Type B pancreatic cell (in vitro differentiated cells): ENCODE measurements around the gene NXPH2. TPM values are rescaled to one million over a fixed set of nuclear protein-coding genes. Genes with fewer than 3 reads are reported as not detected.

Experiments used
- DNase-seq: peaks from one replicate; pipeline ENCODE4 v3.0.0; 2021; ENCODE audit warnings: mixed read lengths; ENCODE audit not compliant: unreplicated experiment; ENCODE audit errors: extremely low spot score
- H3K27ac Mint-ChIP-seq: 2 replicates; pipeline ENCODE4 v1.8.0; 2021; ENCODE audit warnings: mild to moderate bottlenecking, mixed read lengths
- H3K27me3 Mint-ChIP-seq: 2 replicates; pipeline ENCODE4 v1.8.0; 2021; ENCODE audit warnings: mixed read lengths
- H3K36me3 Mint-ChIP-seq: 2 replicates; pipeline ENCODE4 v1.8.0; 2021; ENCODE audit warnings: mixed read lengths
- H3K4me1 Mint-ChIP-seq: one replicate; pipeline ENCODE4 v1.8.0; 2021; ENCODE audit warnings: mixed read lengths; ENCODE audit not compliant: unreplicated experiment
- H3K4me3 Mint-ChIP-seq: 2 replicates; pipeline ENCODE4 v1.8.0; 2021; ENCODE audit warnings: mild to moderate bottlenecking, mixed read lengths
- H3K9me3 Mint-ChIP-seq: 2 replicates; pipeline ENCODE4 v1.8.0; 2021; ENCODE audit warnings: mixed read lengths
- total RNA-seq: library from RNA; stranded (reverse); gene quantifications from 2 replicates; pipeline ENCODE4 v1.2.1, GENCODE V29; 2021; ENCODE audit warnings: low replicate concordance
- TF ChIP-seq, protein P1 (sequence below): fragments of 200-600 bp; sonication (generic); conservative IDR thresholded peaks from 2 replicates; pipeline ENCODE4 v1.5.0; 2021; ENCODE audit warnings: antibody characterized with exemption, mild to moderate bottlenecking

Gene NXPH2
- total RNA-seq, 1 donor from 2014 or later = 5.0 TPM

GRCh38 chr2:138724327-138724726 lies 55.9 kb downstream of the NXPH2 start:
- H3K27ac Mint-ChIP-seq = no peak overlapping the region
- no peaks in the 10 kb centered on the region for H3K9me3 Mint-ChIP-seq
- peaks cover 17% of the 10 kb centered on the region for H3K4me1 Mint-ChIP-seq
- no peak overlapping the region for H3K4me3 Mint-ChIP-seq
- no peak for DNase-seq
- H3K36me3 Mint-ChIP-seq = peaks cover 3% of the 10 kb centered on the region
- H3K27me3 Mint-ChIP-seq = peaks cover 14% of the 10 kb centered on the region
- TF ChIP-seq, protein P1, sequence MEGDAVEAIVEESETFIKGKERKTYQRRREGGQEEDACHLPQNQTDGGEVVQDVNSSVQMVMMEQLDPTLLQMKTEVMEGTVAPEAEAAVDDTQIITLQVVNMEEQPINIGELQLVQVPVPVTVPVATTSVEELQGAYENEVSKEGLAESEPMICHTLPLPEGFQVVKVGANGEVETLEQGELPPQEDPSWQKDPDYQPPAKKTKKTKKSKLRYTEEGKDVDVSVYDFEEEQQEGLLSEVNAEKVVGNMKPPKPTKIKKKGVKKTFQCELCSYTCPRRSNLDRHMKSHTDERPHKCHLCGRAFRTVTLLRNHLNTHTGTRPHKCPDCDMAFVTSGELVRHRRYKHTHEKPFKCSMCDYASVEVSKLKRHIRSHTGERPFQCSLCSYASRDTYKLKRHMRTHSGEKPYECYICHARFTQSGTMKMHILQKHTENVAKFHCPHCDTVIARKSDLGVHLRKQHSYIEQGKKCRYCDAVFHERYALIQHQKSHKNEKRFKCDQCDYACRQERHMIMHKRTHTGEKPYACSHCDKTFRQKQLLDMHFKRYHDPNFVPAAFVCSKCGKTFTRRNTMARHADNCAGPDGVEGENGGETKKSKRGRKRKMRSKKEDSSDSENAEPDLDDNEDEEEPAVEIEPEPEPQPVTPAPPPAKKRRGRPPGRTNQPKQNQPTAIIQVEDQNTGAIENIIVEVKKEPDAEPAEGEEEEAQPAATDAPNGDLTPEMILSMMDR = no peak

DNA sequence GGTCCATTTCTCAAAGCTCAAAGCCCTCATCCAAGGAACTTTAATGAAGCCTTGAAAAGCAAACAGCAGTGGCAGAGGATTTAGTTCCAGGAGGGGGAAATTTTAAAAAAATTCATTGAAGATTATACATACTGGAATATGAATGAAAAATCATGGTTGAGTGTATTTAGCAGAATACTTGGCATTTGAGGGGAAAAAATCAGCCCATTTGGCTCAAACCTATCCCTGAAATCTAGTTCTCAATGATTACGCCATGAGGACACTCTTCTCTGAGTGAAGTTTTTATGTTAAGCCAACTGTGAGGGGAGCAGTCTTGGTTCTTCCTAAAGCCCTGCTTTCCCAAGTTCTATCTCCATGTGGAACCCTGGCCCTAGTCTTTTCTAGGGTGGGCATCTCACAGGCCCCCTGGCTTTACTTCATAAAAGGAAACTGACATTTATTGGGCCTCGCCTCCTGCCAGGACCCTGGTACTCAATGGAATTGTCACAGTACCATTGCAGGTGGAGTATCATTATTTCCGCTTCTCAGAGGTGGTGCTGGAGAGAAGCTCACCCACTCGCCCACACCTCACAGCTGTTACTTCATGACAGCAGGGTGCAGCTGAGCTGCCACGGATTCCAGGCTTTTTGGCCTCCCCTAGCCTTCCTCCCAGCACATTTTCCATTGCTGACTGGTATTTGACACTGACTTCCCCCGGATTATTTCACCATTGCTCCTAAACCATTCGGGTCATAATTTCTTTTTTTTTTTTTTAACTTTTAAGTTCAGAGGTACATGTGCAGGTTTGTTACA lies 56.8 kb downstream of the NXPH2 start:
- no peaks in the 10 kb centered on the region for H3K9me3 Mint-ChIP-seq
- TF ChIP-seq, protein P1 = no peak
- H3K4me3 Mint-ChIP-seq = no peak overlapping the region
- no peak for DNase-seq
- H3K4me1 Mint-ChIP-seq = peaks cover 17% of the 10 kb centered on the region
- H3K27me3 Mint-ChIP-seq = peaks cover 14% of the 10 kb centered on the region
- H3K27ac Mint-ChIP-seq = no peak overlapping the region
- peaks cover 3% of the 10 kb centered on the region for H3K36me3 Mint-ChIP-seq

GRCh38 chr2:138722316-138722715 lies 57.9 kb downstream of the NXPH2 start:
- Mint-ChIP-seq H3K4me1 (peaks cover 17% of the 10 kb centered on the region), H3K9me3 (no peaks in the 10 kb centered on the region), H3K27me3 (peaks cover 14% of the 10 kb centered on the region), H3K27ac (no peak overlapping the region), H3K4me3 (no peak overlapping the region), H3K36me3 (peaks cover 3% of the 10 kb centered on the region)
- TF ChIP-seq, protein P1 = no peak
- no peak for DNase-seq

- peaks cover 14% of the 10 kb centered on the region for H3K27me3 Mint-ChIP-seq
- no peak for DNase-seq
- no peak overlapping the region for H3K4me3 Mint-ChIP-seq
- TF ChIP-seq, protein P1 = no peak
- H3K36me3 Mint-ChIP-seq = peaks cover 3% of the 10 kb centered on the region
- peaks cover 17% of the 10 kb centered on the region for H3K4me1 Mint-ChIP-seq
- no peaks in the 10 kb centered on the region for H3K9me3 Mint-ChIP-seq
- no peak overlapping the region for H3K27ac Mint-ChIP-seq
Observed at GRCh38 chr2:138720035-138720838, 60.0 kb downstream of the NXPH2 start.

- Mint-ChIP-seq H3K4me3 (no peak overlapping the region), H3K36me3 (peaks cover 3% of the 10 kb centered on the region), H3K4me1 (peaks cover 9% of the 10 kb centered on the region), H3K9me3 (no peaks in the 10 kb centered on the region), H3K27ac (no peak overlapping the region), H3K27me3 (peaks cover 11% of the 10 kb centered on the region)
- no peak for DNase-seq
- TF ChIP-seq, protein P1 = no peak
Observed at GRCh38 chr2:138718405-138718804, 61.8 kb downstream of the NXPH2 start.
